IPS-NIHi11 (cell line): Measurements from ENCODE around the gene PATL2.
"Not testable (repeated sequence)": the region's sequence is repeated elsewhere in the genome, so short reads cannot be mapped to it uniquely, and the experiment has no call there.

Experiments used
- DNase-seq: peaks from one replicate; pipeline ENCODE4 v3.0.0; 2012; ENCODE audit warnings: mixed read lengths, low spot score

The PATL2 gene

DNA sequence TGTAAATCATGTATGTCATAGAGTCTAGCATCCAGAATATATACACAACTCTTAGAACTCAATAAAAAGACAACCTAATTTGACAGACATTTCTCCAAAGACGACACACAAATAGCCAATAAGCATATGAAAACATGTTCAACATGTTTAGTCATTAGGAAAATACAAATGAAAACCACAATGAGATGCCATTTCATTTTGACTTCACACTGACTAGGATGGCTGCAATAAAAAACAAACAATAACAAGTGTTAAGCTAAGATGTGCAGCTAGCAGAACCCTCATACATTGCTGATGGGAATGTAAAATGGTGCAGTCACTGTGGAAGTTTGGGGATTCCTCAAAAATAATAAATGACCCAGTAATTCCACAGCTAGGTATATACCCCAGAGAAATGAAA is 64.1 kb downstream of the PATL2 start:
- DNase-seq = no peak

DNA sequence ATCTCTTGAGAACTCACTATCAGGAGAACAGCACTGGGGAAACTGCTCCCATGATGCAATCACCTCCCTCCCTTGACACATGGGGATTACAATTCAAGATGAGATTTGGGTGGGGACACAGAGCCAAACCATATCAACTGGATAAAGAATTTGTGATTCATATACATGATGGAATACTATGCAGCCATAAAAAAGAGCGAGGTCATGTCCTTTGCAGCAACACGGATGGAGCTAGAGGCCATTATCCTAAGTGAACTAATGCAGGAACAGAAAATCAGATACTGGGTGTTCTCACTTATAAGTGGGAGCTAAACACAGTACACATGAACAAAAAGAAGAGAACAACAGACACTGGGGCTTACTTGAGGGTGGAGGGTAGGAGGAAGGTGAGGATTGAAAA is 64.7 kb downstream of the PATL2 start:
- no peak for DNase-seq

DNA sequence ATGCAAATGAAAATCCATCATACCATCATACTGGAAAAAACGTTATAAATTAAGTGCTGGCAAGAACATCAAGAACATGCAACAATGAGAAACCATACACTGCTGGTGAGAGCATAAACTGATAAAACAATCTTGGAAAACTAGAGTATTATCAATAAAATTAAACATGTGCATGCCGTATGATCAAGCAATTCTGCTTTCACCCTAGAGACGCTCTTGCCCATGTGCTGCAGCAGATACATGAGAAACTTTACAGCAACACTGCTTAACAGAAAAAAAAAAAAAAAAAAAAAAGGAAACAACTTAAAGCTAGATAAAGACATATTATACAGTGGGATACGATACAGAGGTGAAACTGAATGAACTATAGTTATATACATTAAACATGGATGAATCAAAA is 69.5 kb downstream of the PATL2 start:
- DNase-seq = no peak

DNA sequence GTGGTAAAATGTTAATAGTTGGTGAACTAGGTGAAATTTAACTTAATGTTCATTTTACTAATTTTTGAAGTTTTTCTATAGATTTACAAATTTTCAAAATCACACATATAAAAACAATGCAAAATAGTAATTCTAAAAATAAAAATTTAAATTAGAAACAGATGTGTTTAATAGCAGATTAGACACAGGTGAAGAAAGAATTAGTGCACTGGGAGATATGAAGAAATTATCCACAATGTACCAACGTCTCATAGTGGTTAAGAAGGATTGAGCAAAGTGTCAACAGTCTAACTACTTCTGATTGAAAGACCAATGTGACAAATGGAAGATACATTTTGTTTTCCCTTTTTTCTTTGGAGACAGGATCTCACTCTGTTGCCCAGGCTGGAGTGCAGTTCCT is 74.1 kb downstream of the PATL2 start:
- no peak for DNase-seq

DNA sequence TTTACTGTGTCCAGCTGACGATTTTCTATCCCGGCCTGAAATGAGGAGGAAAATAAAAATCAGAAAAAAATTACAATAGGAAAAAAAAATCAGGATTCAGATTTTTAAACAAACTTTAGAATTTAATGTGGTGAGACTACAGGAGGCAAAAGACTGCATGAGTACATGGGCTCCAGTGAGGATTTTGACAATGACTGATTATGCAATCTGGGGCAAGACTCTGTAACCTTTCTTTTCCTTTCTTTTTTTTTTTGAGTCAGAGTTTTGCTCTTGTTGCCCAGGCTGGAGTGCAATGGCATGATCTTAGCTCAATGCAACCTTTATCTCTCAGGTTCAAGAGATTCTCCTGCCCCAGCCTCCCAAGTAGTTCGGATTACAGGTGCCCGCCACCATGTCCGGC is 77.5 kb downstream of the PATL2 start:
- DNase-seq = no peak

DNA sequence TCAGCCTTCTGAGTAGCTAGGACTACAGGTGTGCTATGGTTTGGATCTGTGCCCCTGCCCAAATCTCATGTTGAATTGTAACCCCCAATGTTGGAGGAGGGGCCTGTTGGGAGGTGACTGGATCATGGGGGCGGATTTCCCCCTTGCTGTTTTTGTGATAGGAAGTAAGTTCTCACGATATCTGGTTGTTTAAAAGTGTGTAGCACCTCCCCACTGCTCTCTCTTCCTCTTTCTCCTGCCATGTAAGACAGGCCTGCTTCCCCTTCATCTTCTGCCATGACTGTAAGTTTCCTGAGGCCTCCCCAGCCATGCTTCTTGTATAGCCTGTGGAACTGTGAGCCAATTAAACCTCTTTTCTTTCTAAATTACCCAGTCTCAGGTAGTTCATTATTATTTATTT is 85.8 kb downstream of the PATL2 start:
- DNase-seq = not testable (repeated sequence)

DNA sequence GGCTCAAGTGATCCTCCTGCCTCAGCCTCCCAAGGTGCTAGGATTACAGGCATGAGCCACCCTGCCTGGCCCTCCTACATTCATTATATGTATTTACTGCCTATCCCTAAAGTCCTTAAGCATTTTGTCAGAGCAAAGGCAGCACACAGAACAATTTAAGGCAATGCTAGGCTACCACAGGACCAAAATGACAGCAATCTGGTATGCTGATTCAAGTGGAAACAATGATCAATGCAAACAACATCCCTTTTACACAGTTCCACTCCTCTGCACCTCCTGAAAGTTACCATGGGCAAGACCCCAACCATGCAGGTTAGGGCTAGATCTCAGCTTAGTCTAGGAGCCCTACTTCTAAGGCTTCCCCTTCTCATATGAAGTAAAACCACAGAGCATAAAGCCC is 87.9 kb downstream of the PATL2 start:
- no peak for DNase-seq

DNA sequence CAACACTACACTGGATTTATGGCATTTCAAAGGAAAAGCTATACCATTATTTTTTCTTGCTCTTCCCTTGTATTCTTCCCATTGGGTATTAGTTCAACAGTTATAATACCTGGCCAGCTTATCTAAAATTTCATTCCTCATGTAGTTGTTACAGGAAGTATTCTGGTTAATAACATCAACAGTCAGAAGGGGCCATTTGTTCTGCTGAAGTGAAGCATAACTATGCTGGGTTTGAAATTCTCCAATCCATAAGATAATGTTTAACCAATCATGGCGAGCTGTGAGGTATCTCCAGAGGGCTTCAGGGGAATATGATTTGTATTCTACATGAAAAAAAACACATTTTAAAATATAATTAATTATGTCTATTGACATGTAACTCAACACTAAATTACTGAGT is 91.0 kb downstream of the PATL2 start:
- no peak for DNase-seq

DNA sequence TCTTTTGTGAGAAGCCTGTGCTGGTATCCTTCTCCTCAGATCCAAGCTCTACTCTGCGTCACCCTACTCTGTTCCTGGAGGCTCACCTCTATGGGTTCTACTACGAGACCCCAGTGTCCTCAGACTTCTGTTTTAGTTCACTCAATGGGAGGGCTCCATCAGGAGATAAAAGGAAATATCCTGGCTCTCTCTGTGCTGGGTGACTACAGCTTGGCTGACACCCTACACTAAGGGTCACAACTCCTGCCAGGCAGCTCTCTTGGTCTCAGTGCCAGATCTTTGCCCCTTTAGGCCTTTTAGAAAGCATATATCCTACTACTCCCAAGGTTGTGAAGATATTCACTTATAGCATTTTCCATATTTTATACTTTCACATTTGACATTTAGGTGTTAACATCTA is 94.1 kb downstream of the PATL2 start:
- no peak for DNase-seq
